ENCODE results near the gene IL12RB2.

GRCh38 chr1:67261680-67262079 lies 46.0 kb upstream of the IL12RB2 start:
- no peak for TF ChIP-seq TAF1 (IDR thresholded peaks at IDR 0.05; ENCODE audit: borderline replicate concordance, insufficient read depth, low read length)
- no peak for TF ChIP-seq REST (IDR thresholded peaks at IDR 0.05; ENCODE audit: insufficient read depth in 1 of 2, low read depth in 2 of 2, low read length in 2 of 2)

Data from PFSK-1 (cell line).